Neural crest cell (in vitro differentiated cells): ENCODE measurements around the gene CBX3. TPM values are rescaled to one million over a fixed set of nuclear protein-coding genes. Genes with fewer than 3 reads are reported as not detected.
"Not testable (repeated sequence)": the region's sequence is repeated elsewhere in the genome, so short reads cannot be mapped to it uniquely, and the experiment has no call there.

Experiments
- DNase-seq: peaks from one replicate; pipeline ENCODE4 v3.0.0; 2021; ENCODE audit warnings: low read depth, mixed read lengths, low spot score
- H3K27ac Mint-ChIP-seq: one replicate; pipeline ENCODE4 v1.8.0; 2021; ENCODE audit warnings: mild to moderate bottlenecking, mixed read lengths; ENCODE audit not compliant: unreplicated experiment
- H3K27me3 Mint-ChIP-seq: 2 replicates; pipeline ENCODE4 v1.8.0; 2021; ENCODE audit warnings: low read depth, mild to moderate bottlenecking, mixed read lengths
- H3K36me3 Mint-ChIP-seq: 2 replicates; pipeline ENCODE4 v1.8.0; 2021; ENCODE audit warnings: low read depth, mild to moderate bottlenecking, mixed read lengths
- H3K4me1 Mint-ChIP-seq: 2 replicates; pipeline ENCODE4 v1.8.0; 2021; ENCODE audit warnings: mixed read lengths
- H3K4me3 Mint-ChIP-seq: one replicate; pipeline ENCODE4 v1.8.0; 2021; ENCODE audit warnings: mild to moderate bottlenecking, mixed read lengths
- H3K9me3 Mint-ChIP-seq: 2 replicates; pipeline ENCODE4 v1.8.0; 2021; ENCODE audit warnings: mixed read lengths
- total RNA-seq: library from RNA; stranded (reverse); gene quantifications from 2 replicates; pipeline ENCODE4 v1.2.1, GENCODE V29; 2021
- TF ChIP-seq, protein P1 (sequence below): fragments of 200-600 bp; sonication (generic); conservative IDR thresholded peaks from 2 replicates; pipeline ENCODE4 v1.5.0; 2021; ENCODE audit warnings: antibody characterized with exemption, mild to moderate bottlenecking

CBX3 gene
- total RNA-seq, 1 donor from 2014 or later: 293 TPM

DNA sequence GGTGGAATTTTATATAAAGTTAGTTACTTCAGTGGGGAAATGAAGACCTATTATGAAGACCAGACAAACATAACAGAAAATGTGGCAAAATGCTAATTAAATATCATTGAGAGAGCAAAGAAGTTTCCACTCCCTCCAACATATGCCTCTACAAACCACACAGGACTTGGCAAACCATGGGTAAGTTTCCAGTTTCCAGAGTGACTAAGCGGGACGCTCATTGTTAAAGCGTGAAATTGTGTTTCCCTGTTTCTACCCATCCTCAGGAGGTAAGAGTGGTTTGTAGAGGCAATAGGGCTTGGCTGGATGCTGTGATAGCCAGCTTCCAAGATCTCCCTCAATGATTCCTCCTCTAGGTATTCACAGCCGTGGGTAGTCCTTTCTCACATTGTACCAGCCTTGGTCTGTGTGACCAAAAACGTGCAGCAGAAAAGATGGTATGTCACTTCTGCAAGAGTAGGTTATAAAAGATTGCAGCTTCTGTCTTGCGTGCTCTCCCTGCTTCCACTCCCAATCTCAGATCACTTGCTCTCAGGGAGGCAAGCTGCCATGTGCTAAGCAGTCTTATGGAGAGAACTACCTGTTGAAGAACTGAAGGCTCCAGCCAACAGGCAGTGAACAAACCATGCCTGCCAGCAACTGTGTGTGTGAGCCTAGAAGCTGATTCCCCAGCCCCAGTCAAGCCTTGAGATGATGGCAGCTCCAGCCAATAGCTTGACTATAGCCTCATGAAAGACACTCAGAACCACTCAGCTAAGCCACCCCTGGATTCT is 35.7 kb downstream of the CBX3 start:
- Mint-ChIP-seq H3K27ac (no peak overlapping the region), H3K4me3 (no peak overlapping the region), H3K36me3 (no peaks in the 10 kb centered on the region), H3K9me3 (no peaks in the 10 kb centered on the region), H3K4me1 (no peaks in the 10 kb centered on the region), H3K27me3 (no peaks in the 10 kb centered on the region)
- TF ChIP-seq, protein P1, sequence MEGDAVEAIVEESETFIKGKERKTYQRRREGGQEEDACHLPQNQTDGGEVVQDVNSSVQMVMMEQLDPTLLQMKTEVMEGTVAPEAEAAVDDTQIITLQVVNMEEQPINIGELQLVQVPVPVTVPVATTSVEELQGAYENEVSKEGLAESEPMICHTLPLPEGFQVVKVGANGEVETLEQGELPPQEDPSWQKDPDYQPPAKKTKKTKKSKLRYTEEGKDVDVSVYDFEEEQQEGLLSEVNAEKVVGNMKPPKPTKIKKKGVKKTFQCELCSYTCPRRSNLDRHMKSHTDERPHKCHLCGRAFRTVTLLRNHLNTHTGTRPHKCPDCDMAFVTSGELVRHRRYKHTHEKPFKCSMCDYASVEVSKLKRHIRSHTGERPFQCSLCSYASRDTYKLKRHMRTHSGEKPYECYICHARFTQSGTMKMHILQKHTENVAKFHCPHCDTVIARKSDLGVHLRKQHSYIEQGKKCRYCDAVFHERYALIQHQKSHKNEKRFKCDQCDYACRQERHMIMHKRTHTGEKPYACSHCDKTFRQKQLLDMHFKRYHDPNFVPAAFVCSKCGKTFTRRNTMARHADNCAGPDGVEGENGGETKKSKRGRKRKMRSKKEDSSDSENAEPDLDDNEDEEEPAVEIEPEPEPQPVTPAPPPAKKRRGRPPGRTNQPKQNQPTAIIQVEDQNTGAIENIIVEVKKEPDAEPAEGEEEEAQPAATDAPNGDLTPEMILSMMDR: no peak
- DNase-seq: no peak

DNA sequence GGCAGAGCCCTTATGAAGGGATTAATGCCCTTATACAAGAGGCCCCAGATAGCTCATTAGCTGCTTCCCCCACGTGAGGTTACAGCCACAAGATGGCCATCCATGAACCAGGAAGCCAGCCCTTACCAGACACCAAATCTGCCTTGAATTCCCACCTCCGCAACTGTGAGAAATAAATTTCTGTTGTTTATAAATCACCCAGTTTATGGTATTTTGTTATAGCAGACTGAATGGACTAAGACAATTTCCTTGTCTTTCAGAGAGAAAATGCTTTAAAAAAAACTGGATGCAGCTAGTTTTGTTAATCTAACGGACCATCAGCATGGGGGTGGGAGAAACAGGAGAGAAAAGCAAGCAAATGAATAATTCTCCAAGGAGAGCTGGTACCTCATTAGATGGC is 36.5 kb downstream of the CBX3 start:
- H3K9me3 Mint-ChIP-seq: no peaks in the 10 kb centered on the region
- no peaks in the 10 kb centered on the region for H3K4me1 Mint-ChIP-seq
- no peaks in the 10 kb centered on the region for H3K27me3 Mint-ChIP-seq
- H3K27ac Mint-ChIP-seq: no peak overlapping the region
- DNase-seq: no peak
- H3K36me3 Mint-ChIP-seq: no peaks in the 10 kb centered on the region
- H3K4me3 Mint-ChIP-seq: no peak overlapping the region
- TF ChIP-seq, protein P1: no peak

DNA sequence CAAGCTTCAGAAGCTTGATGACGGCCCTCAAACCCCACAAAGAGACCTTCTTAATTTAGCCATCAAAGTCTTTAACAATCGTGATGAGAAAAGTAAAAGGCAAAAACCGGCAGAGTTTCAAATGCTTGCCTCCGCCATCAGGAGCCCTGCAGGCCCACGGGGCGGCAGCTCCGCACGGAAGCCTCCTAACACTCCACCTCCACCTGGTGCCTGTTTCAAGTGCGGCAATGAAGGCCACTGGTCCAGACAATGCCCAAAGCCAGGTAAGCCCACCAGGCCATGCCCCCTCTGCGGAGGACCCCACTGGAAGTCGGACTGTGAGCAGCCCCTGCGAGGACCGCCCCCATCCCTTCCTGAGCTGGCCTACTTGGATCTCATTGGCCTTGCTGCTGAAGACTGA is 43.6 kb downstream of the CBX3 start:
- no peak for DNase-seq
- H3K36me3 Mint-ChIP-seq: no peaks in the 10 kb centered on the region
- H3K27me3 Mint-ChIP-seq: no peaks in the 10 kb centered on the region
- no peaks in the 10 kb centered on the region for H3K4me1 Mint-ChIP-seq
- TF ChIP-seq, protein P1: no peak
- no peaks in the 10 kb centered on the region for H3K9me3 Mint-ChIP-seq
- no peak overlapping the region for H3K27ac Mint-ChIP-seq
- no peak overlapping the region for H3K4me3 Mint-ChIP-seq

DNA sequence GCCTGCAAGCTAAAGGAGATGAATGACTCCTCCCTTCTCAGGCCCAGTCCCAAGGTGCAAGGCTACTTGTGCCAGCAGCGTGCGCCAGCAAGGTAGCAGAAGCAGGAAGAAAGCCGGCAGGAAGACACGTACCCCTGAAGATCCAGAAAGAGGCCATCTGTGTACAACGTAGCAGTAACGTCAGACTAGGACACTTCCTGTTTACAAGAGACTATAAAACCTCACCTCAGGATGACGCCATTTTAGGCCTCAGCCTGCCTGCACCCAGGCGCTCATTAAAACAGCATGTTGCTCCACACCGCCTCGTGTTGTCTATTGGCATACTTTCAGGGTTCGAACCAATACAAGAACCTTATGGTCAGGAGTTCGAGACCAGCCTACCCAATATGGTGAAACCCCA is 48.7 kb downstream of the CBX3 start:
- Mint-ChIP-seq H3K4me3 (no peak overlapping the region), H3K27me3 (no peaks in the 10 kb centered on the region), H3K9me3 (no peaks in the 10 kb centered on the region), H3K4me1 (no peaks in the 10 kb centered on the region), H3K27ac (no peak overlapping the region), H3K36me3 (no peaks in the 10 kb centered on the region)
- no peak for DNase-seq
- TF ChIP-seq, protein P1: no peak

DNA sequence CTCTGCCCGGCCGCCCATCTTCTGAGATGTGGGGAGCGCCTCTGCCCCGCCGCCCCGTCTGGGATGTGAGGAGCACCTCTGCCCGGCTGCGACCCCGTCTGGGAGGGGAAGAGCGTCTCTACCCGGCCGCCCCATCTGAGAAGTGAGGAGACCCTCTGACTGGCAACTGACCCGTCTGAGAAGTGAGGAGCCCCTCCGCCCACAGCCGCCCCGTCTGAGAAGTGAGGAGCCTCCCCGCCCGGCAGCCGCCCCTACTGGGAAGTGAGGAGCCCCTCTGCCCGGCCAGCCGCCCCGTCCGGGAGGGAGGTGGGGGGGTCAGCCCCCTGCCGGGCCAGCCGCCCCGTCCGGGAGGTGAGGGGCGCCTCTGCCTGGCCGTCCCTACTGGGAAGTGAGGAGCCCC is 60.3 kb downstream of the CBX3 start:
- H3K27ac Mint-ChIP-seq, DNase-seq, H3K27me3 Mint-ChIP-seq, H3K4me3 Mint-ChIP-seq, H3K4me1 Mint-ChIP-seq: not testable (repeated sequence)
- Mint-ChIP-seq H3K36me3 (peaks cover 19% of the 10 kb centered on the region), H3K9me3 (peaks cover 17% of the 10 kb centered on the region)

Other genes starting within 250 kb of the CBX3 start
- 2.4 and 3.5 TPM in 2 replicates for gene NFE2L3, start 49.5 kb upstream of the CBX3 start, total RNA-seq
- gene HNRNPA2B1, start 999 bp upstream of the CBX3 start, total RNA-seq: 1,068 and 1,071 TPM in 2 replicates
- 5.0 and 5.4 TPM in 2 replicates for gene SNX10, start 90.1 kb downstream of the CBX3 start, total RNA-seq